Endothelial cell of umbilical vein (primary cell): ENCODE data around the gene CHD9. TPM values are rescaled to one million over a fixed set of nuclear protein-coding genes. Genes with fewer than 3 reads are reported as not detected.

Source experiments
- BruUV-seq: library from RNA; stranded (reverse); fragments of 400-500 nt; replicated peaks from 2 replicates; lab custom pipeline; 2021; lab: Mats Ljungman, UMichigan
- CTCF ChIA-PET: fragments of 300-600, 350-600 bp; sonication (Branson Sonifier 250); formaldehyde crosslinking; loops from one replicate; lab custom pipeline; 2021; ENCODE audit warnings: antibody characterized with exemption, inconsistent platforms; lab: Charles Lee
- POLR2A ChIA-PET: fragments of 300-600, 350-600 bp; sonication (Branson Sonifier 250); formaldehyde crosslinking; loops from one replicate; lab custom pipeline; 2021; ENCODE audit warnings: antibody characterized with exemption, inconsistent platforms; lab: Charles Lee
- DNase-seq: peaks from one replicate; pipeline ENCODE4 v3.0.0-alpha.2; 2011; ENCODE audit warnings: low read depth, low spot score
- FAIRE-seq: peaks from 2 replicates; lab custom pipeline; 2011; peaks lifted over from hg19 to GRCh38; lab: Jason Lieb, UNC
- H2AFZ ChIP-seq: 2 replicates; pipeline ENCODE4 v1.6.0; 2012; ENCODE audit warnings: low read depth, low read length, control low read depth, inconsistent platforms
- H3K27ac ChIP-seq: 2 replicates; pipeline ENCODE4 v1.5.1; 2011; ENCODE audit warnings: low read depth, mild to moderate bottlenecking, control low read depth, low read length, moderate library complexity; ENCODE audit not compliant: insufficient read depth
- H3K27me3 ChIP-seq, 2 experiments: 2 replicates each; pipeline versions ENCODE4 v1.6.0 to v1.6.1; 2011; ENCODE audit warnings: low read length in 2 of 2, mixed read lengths in 1 of 2; ENCODE audit not compliant: control insufficient read depth in 2 of 2, insufficient read depth in 2 of 2
- H3K36me3 ChIP-seq, 2 experiments: 2 replicates in 1 of 2; 3 replicates in 1 of 2; pipeline ENCODE4 v1.5.1; 2011; ENCODE audit warnings: low read length in 2 of 2, mild to moderate bottlenecking in 1 of 2, moderate library complexity in 1 of 2; ENCODE audit not compliant: control insufficient read depth in 2 of 2, insufficient read depth in 2 of 2; ENCODE audit errors: extremely low read depth in 1 of 2
- H3K4me1 ChIP-seq: 3 replicates; pipeline ENCODE4 v1.5.1; 2011; ENCODE audit warnings: mild to moderate bottlenecking, low read length; ENCODE audit not compliant: control insufficient read depth, insufficient read depth; ENCODE audit errors: extremely low read depth
- H3K4me2 ChIP-seq: 2 replicates; pipeline ENCODE4 v1.6.1; 2011; ENCODE audit warnings: low read length, control low read depth, mixed read lengths; ENCODE audit not compliant: insufficient read depth
- H3K4me3 ChIP-seq, 3 experiments: fragments of 200-600 bp in 1 of 3; sonication (generic), shearing (Covaris generic) in 1 of 3; replicated peaks in 1 of 3; 2 replicates each; pipeline ENCODE4 v1.5.1; 2011 to 2016; ENCODE audit warnings: control low read depth in 3 of 3, low read length in 3 of 3, mild to moderate bottlenecking in 2 of 3, inconsistent platforms in 1 of 3, low read depth in 1 of 3, moderate library complexity in 1 of 3; ENCODE audit not compliant: insufficient read depth in 1 of 3
- H3K79me2 ChIP-seq: 2 replicates; pipeline ENCODE4 v1.6.0; 2012; ENCODE audit warnings: low read length, inconsistent platforms; ENCODE audit not compliant: control insufficient read depth, insufficient read depth
- H3K9ac ChIP-seq: replicated peaks from 2 replicates; pipeline ENCODE3; 2011; ENCODE audit warnings: low read length, control low read depth; ENCODE audit not compliant: insufficient read depth; ENCODE audit errors: extremely low read depth
- H3K9me1 ChIP-seq: replicated peaks from 3 replicates; pipeline ENCODE4 v1.6.0; 2011; ENCODE audit warnings: mild to moderate bottlenecking, low read length; ENCODE audit not compliant: control insufficient read depth, insufficient read depth; ENCODE audit errors: extremely low read depth
- H3K9me3 ChIP-seq: replicated peaks from 2 replicates; pipeline ENCODE4 v1.5.1; 2012; ENCODE audit warnings: low read length, inconsistent platforms; ENCODE audit not compliant: control insufficient read depth, insufficient read depth
- H4K20me1 ChIP-seq: replicated peaks from 2 replicates; pipeline ENCODE3; 2011; ENCODE audit warnings: mild to moderate bottlenecking, low read length; ENCODE audit not compliant: control insufficient read depth, insufficient read depth; ENCODE audit errors: extremely low read depth
- EZH2 ChIP-seq: IDR thresholded peaks from 2 replicates; pipeline ENCODE4 v1.6.1; 2012; ENCODE audit warnings: borderline replicate concordance, low read depth, mild to moderate bottlenecking, moderate library complexity, low read length, inconsistent platforms; ENCODE audit not compliant: severe bottlenecking
- FOS ChIP-seq: IDR thresholded peaks from 2 replicates; pipeline ENCODE4 v1.6.1; 2011; ENCODE audit warnings: mild to moderate bottlenecking, low read length, moderate library complexity, borderline replicate concordance; ENCODE audit not compliant: insufficient read depth
- GATA2 ChIP-seq: IDR thresholded peaks from 2 replicates; pipeline ENCODE4 v1.7.0; 2011; ENCODE audit warnings: low read depth, mild to moderate bottlenecking, moderate library complexity, mixed read lengths, low read length; ENCODE audit not compliant: insufficient read length, insufficient read depth
- JUN ChIP-seq: IDR thresholded peaks from 2 replicates; pipeline ENCODE4 v1.6.1; 2011; ENCODE audit warnings: borderline replicate concordance, low read depth; ENCODE audit not compliant: insufficient read length, insufficient read depth
- MAX ChIP-seq: IDR thresholded peaks from 2 replicates; pipeline ENCODE4 v1.6.1; 2011; ENCODE audit not compliant: insufficient read depth, insufficient read length
- MYC ChIP-seq: IDR thresholded peaks from one replicate; pipeline ENCODE4 v1.6.1; 2011; ENCODE audit warnings: mild to moderate bottlenecking, low read depth, low read length
- POLR2A ChIP-seq: IDR thresholded peaks from 2 replicates; pipeline ENCODE4 v1.6.1; 2012; ENCODE audit warnings: low read depth, mild to moderate bottlenecking, control low read depth, low read length
- POLR2AphosphoS5 ChIP-seq: IDR thresholded peaks from 2 replicates; pipeline ENCODE4 v1.6.1; 2012; ENCODE audit warnings: low read depth, mild to moderate bottlenecking, control low read depth, low read length, moderate library complexity; ENCODE audit not compliant: insufficient read depth
- dilution Hi-C: fragments of 300-500 bp; cut with MboI; formaldehyde crosslinking; loops from one replicate; pipeline ENCODE4 v1.15.0; 2019; ENCODE audit warnings: low sequenced_read_pairs; ENCODE audit not compliant: extremely low pct_ligation_motif_present
- intact Hi-C: fragments of 100-400 bp; cut with micrococcal nuclease; formaldehyde crosslinking; loops from one replicate; pipeline ENCODE4 v1.10.0; 2022
- polyA plus RNA-seq, 4 experiments: library from polyadenylated mRNA; depleted of rRNA in 3 of 4; stranded (reverse) in 3 of 4; unstranded in 1 of 4; fragments of >200 nt; gene quantifications; 2 replicates each; pipeline versions ENCODE4 v1.2.1 to v1.2.3, GENCODE V29; 2011 to 2012; ENCODE audit warnings: missing spikeins in 1 of 4
- total RNA-seq: library from RNA; stranded (reverse); gene quantifications from 2 replicates; pipeline ENCODE4 v1.2.3, GENCODE V29; 2021

Gene CHD9
- total and polyA plus RNA-seq, 2 donors (not counting 3 experiments of a cell fraction or from before 2014, with no cell fraction given) = 9.9 to 59.2 TPM

DNA sequence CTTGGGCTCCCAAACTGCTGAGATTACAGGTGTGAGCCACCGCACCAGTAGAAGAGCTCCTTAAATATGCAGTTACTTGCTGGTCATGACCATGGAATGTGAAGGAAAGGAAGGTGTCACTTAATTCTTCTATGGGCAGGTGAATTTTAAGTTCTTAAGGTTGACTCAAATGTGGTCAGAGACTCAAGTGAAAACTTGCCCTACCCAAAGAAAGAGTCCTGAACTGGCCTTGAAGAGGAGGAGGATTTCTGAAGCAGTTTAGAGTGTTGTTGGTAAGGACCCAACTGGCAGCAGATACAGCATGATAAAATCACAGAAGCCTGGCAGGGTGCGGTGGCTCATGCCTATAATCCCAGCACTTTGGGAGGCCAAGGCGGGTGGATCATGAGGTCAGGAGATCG lies 29.4 kb downstream of the CHD9 start:
- H3K27ac ChIP-seq = no peak overlapping the region
- DNase-seq (no peak), FAIRE-seq (no peak)
- CTCF ChIA-PET = interaction anchor here (1.2 kb wide), 1 partner anchor 29 kb away, joined by 3 read pairs; the partner anchor contains the start of gene CHD9
- H3K27me3 ChIP-seq = no peaks in the 10 kb centered on the region
- no peak overlapping the region for H3K4me2 ChIP-seq
- intact Hi-C loops = no loop called here
- POLR2A ChIA-PET = interaction anchor here (0.7 kb wide), 1 partner anchor 57 kb away, joined by 7 read pairs; no protein-coding TSS in a partner anchor
- no TSS peak for BruUV-seq
- H3K9ac ChIP-seq = no peak overlapping the region
- no peaks in the 10 kb centered on the region for H3K36me3 ChIP-seq
- no peak overlapping the region for H2AFZ ChIP-seq
- peaks cover 38% of the 10 kb centered on the region for H3K4me1 ChIP-seq
- H4K20me1 ChIP-seq = no peaks in the 10 kb centered on the region
- no peaks in the 10 kb centered on the region for H3K79me2 ChIP-seq
- H3K9me1 ChIP-seq = no peaks in the 10 kb centered on the region
- H3K4me3 ChIP-seq = no peak overlapping the region
- H3K9me3 ChIP-seq = no peaks in the 10 kb centered on the region
- TF ChIP-seq POLR2A = no peak
- TF ChIP-seq JUN = no peak
- no peak for TF ChIP-seq EZH2
- TF ChIP-seq MAX = no peak
- TF ChIP-seq MYC = no peak
- TF ChIP-seq GATA2 = no peak
- no peak for TF ChIP-seq POLR2AphosphoS5
- TF ChIP-seq FOS = no peak
- dilution Hi-C loops = no loop called here
